H1 (cell line): Measurements from ENCODE around the gene PDE8A. TPM values are rescaled to one million over a fixed set of nuclear protein-coding genes. Genes with fewer than 3 reads are reported as not detected.

Experiments
- CTCF ChIA-PET: fragments of 300-600 bp; sonication (Branson Sonifier 250); formaldehyde crosslinking; loops from one replicate; lab custom pipeline; 2021; ENCODE audit not compliant: partially characterized antibody; lab: Charles Lee
- POLR2A ChIA-PET: fragments of 300-600 bp; sonication (Branson Sonifier 250); formaldehyde crosslinking; loops from one replicate; lab custom pipeline; 2021; ENCODE audit warnings: inconsistent platforms; ENCODE audit not compliant: partially characterized antibody; lab: Charles Lee
- DNase-seq, 2 experiments: peaks; one replicate each; pipeline versions ENCODE4 v3.0.0 to v3.0.0-alpha.2; 2010 to 2022; ENCODE audit warnings: low spot score in 2 of 2, low read depth in 1 of 2, mixed read lengths in 1 of 2
- FAIRE-seq: peaks from 2 replicates; lab custom pipeline; 2011; peaks lifted over from hg19 to GRCh38; lab: Jason Lieb, UNC
- H2AFZ ChIP-seq: 2 replicates; pipeline ENCODE4 v1.8.1; 2012; ENCODE audit warnings: low read length, inconsistent platforms
- H2AK5ac ChIP-seq: 2 replicates; pipeline ENCODE4 v1.6.1; 2013; ENCODE audit warnings: low read depth, low read length
- H2BK120ac ChIP-seq: replicated peaks from 2 replicates; pipeline ENCODE3; 2013; ENCODE audit warnings: low read depth, low read length, inconsistent platforms
- H2BK12ac ChIP-seq: 2 replicates; pipeline ENCODE4 v1.6.1; 2013; ENCODE audit warnings: low read depth, low read length
- H2BK15ac ChIP-seq: 2 replicates; pipeline ENCODE4 v1.6.1; 2013; ENCODE audit warnings: low read length
- H2BK20ac ChIP-seq: 2 replicates; pipeline ENCODE4 v1.6.1; 2013; ENCODE audit warnings: low read length
- H2BK5ac ChIP-seq: 2 replicates; pipeline ENCODE4 v1.6.1; 2013; ENCODE audit warnings: low read depth, low read length
- H3K14ac ChIP-seq: 2 replicates; pipeline ENCODE4 v1.6.1; 2013; ENCODE audit warnings: inconsistent platforms; ENCODE audit not compliant: insufficient read length
- H3K18ac ChIP-seq: 2 replicates; pipeline ENCODE4 v1.6.1; 2013; ENCODE audit warnings: low read length; ENCODE audit errors: extremely low read depth
- H3K23ac ChIP-seq: 2 replicates; pipeline ENCODE4 v1.6.1; 2013; ENCODE audit warnings: inconsistent platforms; ENCODE audit not compliant: insufficient read length
- H3K23me2 ChIP-seq: 2 replicates; pipeline ENCODE4 v1.6.1; 2013; ENCODE audit warnings: low read depth, low read length
- H3K27ac ChIP-seq: 2 replicates; pipeline ENCODE4 v1.6.1; 2011; ENCODE audit warnings: low read depth, low read length, inconsistent platforms
- H3K27me3 ChIP-seq, 4 experiments: replicated peaks in 1 of 4; 1 replicate in 1 of 4; 2 replicates in 3 of 4; pipeline versions ENCODE4 v1.6.1 to v1.8.1; 2011 to 2013; ENCODE audit warnings: low read length in 3 of 4, mild to moderate bottlenecking in 3 of 4, inconsistent platforms in 2 of 4, mixed read lengths in 2 of 4, moderate library complexity in 1 of 4; ENCODE audit not compliant: control insufficient read depth in 3 of 4, insufficient read depth in 3 of 4; ENCODE audit errors: extremely low read depth in 1 of 4
- H3K36me3 ChIP-seq, 4 experiments: 2 replicates each; pipeline versions ENCODE4 v1.6.1 to v1.8.1; 2011 to 2013; ENCODE audit warnings: mild to moderate bottlenecking in 4 of 4, low read length in 3 of 4, moderate library complexity in 2 of 4, control low read depth in 1 of 4, inconsistent platforms in 1 of 4; ENCODE audit not compliant: insufficient read depth in 4 of 4, control insufficient read depth in 2 of 4
- H3K4ac ChIP-seq: replicated peaks from 2 replicates; pipeline ENCODE3; 2013; ENCODE audit warnings: low read length, low read depth, mixed read lengths, inconsistent platforms; ENCODE audit not compliant: insufficient read length
- H3K4me1 ChIP-seq, 4 experiments: replicated peaks in 1 of 4; 1 replicate in 1 of 4; 2 replicates in 3 of 4; pipeline versions ENCODE4 v1.6.1 to v1.8.1; 2011 to 2013; ENCODE audit warnings: low read length in 3 of 4, inconsistent platforms in 2 of 4, mixed read lengths in 1 of 4; ENCODE audit not compliant: insufficient read depth in 4 of 4, control insufficient read depth in 3 of 4
- H3K4me2 ChIP-seq, 2 experiments: 2 replicates each; pipeline versions ENCODE4 v1.6.1 to v1.8.1; 2011 to 2013; ENCODE audit warnings: low read depth in 2 of 2, low read length in 2 of 2, control low read depth in 1 of 2, inconsistent platforms in 1 of 2, mild to moderate bottlenecking in 1 of 2; ENCODE audit not compliant: insufficient read depth in 1 of 2
- H3K4me3 ChIP-seq, 4 experiments: fragments of 200-600, 300-600 bp in 1 of 4; sonication (generic), shearing (Covaris generic), sonication (Bioruptor Twin) in 1 of 4; 2 replicates each; pipeline versions ENCODE4 v1.5.1 to v1.8.1; 2011 to 2016; ENCODE audit warnings: low read length in 4 of 4, low read depth in 3 of 4, control low read depth in 2 of 4, inconsistent platforms in 2 of 4, mild to moderate bottlenecking in 2 of 4, mixed read lengths in 1 of 4, moderate library complexity in 1 of 4; ENCODE audit not compliant: insufficient read depth in 2 of 4; ENCODE audit errors: extremely low read depth in 1 of 4
- H3K56ac ChIP-seq: replicated peaks from 2 replicates; pipeline ENCODE3; 2013; ENCODE audit warnings: low read depth, mild to moderate bottlenecking, mixed read lengths, low read length, inconsistent platforms; ENCODE audit not compliant: insufficient read length
- H3K79me1 ChIP-seq: 2 replicates; pipeline ENCODE4 v1.6.1; 2013; ENCODE audit warnings: low read depth, low read length, control low read depth
- H3K79me2 ChIP-seq, 2 experiments: 2 replicates each; pipeline versions ENCODE4 v1.6.1 to v1.8.1; 2012 to 2013; ENCODE audit warnings: low read length in 2 of 2, mild to moderate bottlenecking in 2 of 2, inconsistent platforms in 1 of 2; ENCODE audit not compliant: insufficient read depth in 2 of 2, control insufficient read depth in 1 of 2
- H3K9ac ChIP-seq, 4 experiments: replicated peaks in 1 of 4; 1 replicate in 1 of 4; 2 replicates in 3 of 4; pipeline versions ENCODE4 v1.6.1 to v1.8.1; 2011 to 2013; ENCODE audit warnings: low read depth in 3 of 4, low read length in 3 of 4, control low read depth in 2 of 4, mild to moderate bottlenecking in 2 of 4, moderate library complexity in 2 of 4, inconsistent platforms in 1 of 4; ENCODE audit errors: extremely low read depth in 1 of 4
- H3K9me3 ChIP-seq, 2 experiments: 2 replicates each; pipeline versions ENCODE4 v1.6.1 to v1.8.1; 2012 to 2013; ENCODE audit warnings: mild to moderate bottlenecking in 2 of 2, moderate library complexity in 2 of 2, control low read depth in 1 of 2, inconsistent platforms in 1 of 2, low read depth in 1 of 2, low read length in 1 of 2, mixed read lengths in 1 of 2; ENCODE audit not compliant: insufficient read depth in 2 of 2
- H4K20me1 ChIP-seq, 2 experiments: replicated peaks in 1 of 2; 2 replicates each; pipeline versions ENCODE3 to v1.8.1; 2011 to 2013; ENCODE audit warnings: inconsistent platforms in 2 of 2, low read length in 2 of 2, mild to moderate bottlenecking in 1 of 2; ENCODE audit not compliant: insufficient read depth in 2 of 2, control insufficient read depth in 1 of 2
- H4K5ac ChIP-seq: 2 replicates; pipeline ENCODE4 v1.6.1; 2013; ENCODE audit warnings: low read length, low read depth, mixed read lengths, inconsistent platforms; ENCODE audit not compliant: insufficient read length
- H4K8ac ChIP-seq: 2 replicates; pipeline ENCODE4 v1.8.0; 2013; ENCODE audit warnings: mild to moderate bottlenecking, moderate library complexity, low read length, inconsistent platforms; ENCODE audit not compliant: insufficient read depth; ENCODE audit errors: extremely low read depth
- H4K91ac ChIP-seq: replicated peaks from 2 replicates; pipeline ENCODE3; 2013; ENCODE audit warnings: low read length, mixed read lengths, inconsistent platforms; ENCODE audit not compliant: insufficient read length
- EZH2 ChIP-seq: fragments of 200-600 bp; sonication (generic); IDR thresholded peaks from 2 replicates; pipeline ENCODE4 v1.7.1; 2012; ENCODE audit warnings: low read depth, mild to moderate bottlenecking, moderate library complexity, low read length, inconsistent platforms; ENCODE audit not compliant: severe bottlenecking
- KDM1A ChIP-seq: fragments of 200-600, 300-600 bp; sonication (generic); IDR thresholded peaks from 2 replicates; pipeline ENCODE4 v1.7.1; 2016; ENCODE audit warnings: mild to moderate bottlenecking, low read length, borderline replicate concordance
- SRF ChIP-seq: IDR thresholded peaks from 2 replicates; pipeline ENCODE4 v1.6.1; 2011; ENCODE audit warnings: mild to moderate bottlenecking, low read depth, low read length, moderate library complexity
- WGBS, 2 experiments: shearing (Covaris generic) in 1 of 2; methylation state at CpG; one replicate each; pipeline versions ENCODE4 v1.1.6 to v1.1.7; 2013 to 2015; ENCODE audit warnings: low lambda C conversion rate in 2 of 2, mixed read lengths in 2 of 2, inconsistent platforms in 1 of 2, low coverage in 1 of 2, missing lambda C conversion rate in 1 of 2; ENCODE audit not compliant: insufficient replicate concordance in 2 of 2, insufficient coverage in 1 of 2, insufficient read length in 1 of 2; ENCODE audit errors: extremely low coverage in 1 of 2, missing lambda C conversion rate in 1 of 2; 5-methylcytosine and 5-hydroxymethylcytosine counted together
- polyA plus RNA-seq, 7 experiments: library from polyadenylated mRNA; depleted of rRNA in 3 of 7; stranded (reverse) in 5 of 7; unstranded in 2 of 7; fragments of >200 nt in 5 of 7; fragments of 200-250 nt in 2 of 7; gene quantifications; 1 replicate in 5 of 7; 2 replicates in 1 of 7; 4 replicates in 1 of 7; pipeline versions ENCODE4 v1.2.1 to v1.2.3, GENCODE V29; 2011 to 2013; ENCODE audit warnings: missing spikeins in 2 of 7, mixed read lengths in 2 of 7
- total RNA-seq: library from RNA; stranded (reverse); fragmentation: NEBNext Ultra II Directional; extraction: Animal tissue kit (Norgen Biotek cat#: 25700); gene quantifications from 2 replicates; pipeline ENCODE4 v1.2.1, GENCODE V29; 2021
- TF ChIP-seq, protein P1 (sequence below): IDR thresholded peaks from 2 replicates; pipeline ENCODE4 v1.6.1; 2012; ENCODE audit warnings: inconsistent platforms

PDE8A gene
- total and polyA plus RNA-seq, 2 of the 8 experiments (the other 6 are each of a cell fraction or from before 2014, with no cell fraction given) = 6.9 to 7.8 TPM

- 89% methylated on average over 1 of the region's 1 CpG; no CpG with 5 or more reads in 1 of the 2 experiments for WGBS, 2 experiments
- H3K4me1 ChIP-seq = peaks cover 0 to 3% (median 1%) of the 10 kb centered on the region in 4 experiments; a peak in 2 of 7 replicates
- no peak overlapping the region for H3K4me3 ChIP-seq
- no peak overlapping the region for H2BK120ac ChIP-seq
- no peak for FAIRE-seq
- CTCF ChIA-PET = interaction anchor here (2.3 kb wide), 1 partner anchor 10 kb away, joined by 7 read pairs; no protein-coding TSS in a partner anchor
- no peak overlapping the region for H3K18ac ChIP-seq
- H3K36me3 ChIP-seq = no peaks in the 10 kb centered on the region; a peak in 2 of 8 replicates
- H3K27ac ChIP-seq = no peak overlapping the region
- no peak overlapping the region for H4K5ac ChIP-seq
- no peak overlapping the region for H4K8ac ChIP-seq
- H3K9me3 ChIP-seq = no peaks in the 10 kb centered on the region
- H2BK5ac ChIP-seq = no peak overlapping the region
- H2BK12ac ChIP-seq = no peak overlapping the region
- H3K23ac ChIP-seq = no peak overlapping the region
- H2AK5ac ChIP-seq = no peak overlapping the region
- H4K20me1 ChIP-seq = no peaks in the 10 kb centered on the region
- no peak overlapping the region for H3K4me2 ChIP-seq
- POLR2A ChIA-PET = no interaction called here
- no peaks in the 10 kb centered on the region for H3K79me1 ChIP-seq
- H3K56ac ChIP-seq = no peak overlapping the region
- H2BK15ac ChIP-seq = no peak overlapping the region
- H3K23me2 ChIP-seq = no peaks in the 10 kb centered on the region
- DNase-seq = no peak
- TF ChIP-seq EZH2 = no peak
- TF ChIP-seq, protein P1, sequence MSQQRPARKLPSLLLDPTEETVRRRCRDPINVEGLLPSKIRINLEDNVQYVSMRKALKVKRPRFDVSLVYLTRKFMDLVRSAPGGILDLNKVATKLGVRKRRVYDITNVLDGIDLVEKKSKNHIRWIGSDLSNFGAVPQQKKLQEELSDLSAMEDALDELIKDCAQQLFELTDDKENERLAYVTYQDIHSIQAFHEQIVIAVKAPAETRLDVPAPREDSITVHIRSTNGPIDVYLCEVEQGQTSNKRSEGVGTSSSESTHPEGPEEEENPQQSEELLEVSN = no peak
- TF ChIP-seq SRF = no peak
- TF ChIP-seq KDM1A = no peak
- H3K79me2 ChIP-seq = no peaks in the 10 kb centered on the region
- no peak overlapping the region for H3K4ac ChIP-seq
- H2AFZ ChIP-seq = no peak overlapping the region
- H3K14ac ChIP-seq = no peak overlapping the region
- H4K91ac ChIP-seq = no peak overlapping the region
- H3K9ac ChIP-seq = no peak overlapping the region
- H2BK20ac ChIP-seq = no peak overlapping the region
- no peaks in the 10 kb centered on the region for H3K27me3 ChIP-seq
Measured at GRCh38 chr15:85124173-85124572, 142.5 kb downstream of the PDE8A start.
